ENCODE measurements around the gene PFKP. TPM values are rescaled to one million over a fixed set of nuclear protein-coding genes. Genes with fewer than 3 reads are reported as not detected.
A peak's percentile ranks its signal among the peaks of the same experiment; 100 is the strongest.

The PFKP gene
- polyA plus RNA-seq, 2 of the 4 experiments (the other 2 are of a cell fraction) = 164 to 279 TPM

- no peaks in the 10 kb centered on the region for H3K9me3 ChIP-seq
- 89% methylated on average over 10 of the region's 10 CpGs for WGBS (ENCODE audit: missing lambda C conversion rate)
- FAIRE-seq = no peak
- CTCF ChIA-PET = interaction anchor here (1.1 to 3.5 kb wide), 3 partner anchors 19 to 29 kb away, joined by 4 to 24 read pairs (median 6); no protein-coding TSS in a partner anchor
- no peak for DNase-seq (ENCODE audit: low read depth in 1 of 2, low spot score in 1 of 2)
- TF ChIP-seq GATA3 (IDR thresholded peaks at IDR 0.05; ENCODE audit: borderline replicate concordance) = no peak
- TF ChIP-seq ZNF302 (CRISPR knock-in tag; IDR thresholded peaks at IDR 0.05) = no peak
- TF ChIP-seq CBX8 (IDR thresholded peaks at IDR 0.05) = no peak
- TF ChIP-seq, protein P1, sequence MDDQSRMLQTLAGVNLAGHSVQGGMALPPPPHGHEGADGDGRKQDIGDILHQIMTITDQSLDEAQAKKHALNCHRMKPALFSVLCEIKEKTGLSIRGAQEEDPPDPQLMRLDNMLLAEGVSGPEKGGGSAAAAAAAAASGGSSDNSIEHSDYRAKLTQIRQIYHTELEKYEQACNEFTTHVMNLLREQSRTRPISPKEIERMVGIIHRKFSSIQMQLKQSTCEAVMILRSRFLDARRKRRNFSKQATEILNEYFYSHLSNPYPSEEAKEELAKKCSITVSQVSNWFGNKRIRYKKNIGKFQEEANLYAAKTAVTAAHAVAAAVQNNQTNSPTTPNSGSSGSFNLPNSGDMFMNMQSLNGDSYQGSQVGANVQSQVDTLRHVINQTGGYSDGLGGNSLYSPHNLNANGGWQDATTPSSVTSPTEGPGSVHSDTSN (IDR thresholded peaks at IDR 0.05) = no peak
- TF ChIP-seq JUNB (IDR thresholded peaks at IDR 0.05) = no peak
- TF ChIP-seq JUN (IDR thresholded peaks at IDR 0.05) = no peak
- TF ChIP-seq HOXB5 (CRISPR knock-in tag; IDR thresholded peaks at IDR 0.05) = no peak
- no peak for TF ChIP-seq TFCP2L1 (CRISPR knock-in tag; IDR thresholded peaks at IDR 0.05)
- TF ChIP-seq RARB (CRISPR knock-in tag; IDR thresholded peaks at IDR 0.05) = no peak
- TF ChIP-seq POLR2AphosphoS2 (conservative IDR thresholded peaks at IDR 0.05; ENCODE audit: low read length) = no peak
- no peak for TF ChIP-seq CHD4 (IDR thresholded peaks at IDR 0.05; ENCODE audit: borderline replicate concordance)
- no peak for TF ChIP-seq CBX2 (IDR thresholded peaks at IDR 0.05; ENCODE audit: borderline replicate concordance, low read depth)
- no peak for TF ChIP-seq ZSCAN20 (CRISPR knock-in tag; IDR thresholded peaks at IDR 0.05)
- no peak for TF ChIP-seq BCL3 (IDR thresholded peaks at IDR 0.05)
- peak overlapping the region; percentile 94 for H3K4me2 ChIP-seq
- POLR2A ChIA-PET = interaction anchor here (1.4 to 2.0 kb wide), 2 partner anchors 18 kb away, joined by 4 to 17 read pairs; no protein-coding TSS in a partner anchor
- no peak for ATAC-seq
- no peak overlapping the region for H3K4me3 ChIP-seq
- H3K4me1 ChIP-seq = peaks cover 84% of the 10 kb centered on the region
- peak overlapping the region; percentile 57 to 96; a peak in 4 of 6 replicates for H3K27ac ChIP-seq
These were observed 5.5 kb downstream of the PFKP start for GRCh38 chr10:3072641-3073360.

DNA sequence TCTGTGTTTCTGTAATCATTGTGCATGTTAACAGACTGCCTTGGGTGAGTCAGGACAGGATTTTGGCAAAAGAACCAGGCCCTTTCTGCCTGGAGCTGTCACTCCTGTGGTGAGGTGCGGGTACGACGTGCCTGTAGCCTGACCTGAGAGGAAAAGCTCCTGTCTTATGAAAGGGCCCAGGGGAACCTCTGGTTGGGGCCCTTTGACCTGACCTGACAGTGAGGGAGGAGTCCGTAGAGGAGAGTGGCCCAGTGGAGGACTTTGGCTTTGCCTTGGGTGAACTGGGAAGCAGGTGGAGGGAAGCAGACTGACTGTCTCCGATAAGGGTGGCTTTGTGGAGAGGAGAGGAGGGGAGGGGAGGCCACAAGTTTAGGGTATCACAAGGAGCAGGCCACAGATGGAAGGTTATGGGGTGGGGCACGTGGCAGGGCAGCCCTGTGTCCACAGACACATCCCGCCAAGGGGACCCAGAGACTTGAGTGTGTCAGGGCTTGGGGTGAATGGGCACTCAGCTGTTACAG, 6.9 kb downstream of the PFKP start:
- Histone ChIP-seq H3K4me1 (peaks cover 93% of the 10 kb centered on the region), H3K4me2 (peak overlapping the region; percentile 94; the same call in 2 of the 3 replicates), H3K9me3 (no peaks in the 10 kb centered on the region), H3K27ac (peak overlapping the region in 1 of 2 experiments; percentile 96; a peak in 3 of 6 replicates), H3K4me3 (no peak overlapping the region)
- ATAC-seq (no peak; a peak in 1 of 6 replicates), FAIRE-seq (no peak), DNase-seq (ENCODE audit: low read depth in 1 of 2, low spot score in 1 of 2) (no peak)
- WGBS (ENCODE audit: missing lambda C conversion rate) = 75% methylated on average over 7 of the region's 7 CpGs
- TF ChIP-seq FOSL2 (IDR thresholded peaks at IDR 0.05) (no peak), FOSL2 (CRISPR knock-in tag; IDR thresholded peaks at IDR 0.05) (no peak), RAD21 (conservative IDR thresholded peaks at IDR 0.05 in 1 of 2, IDR thresholded peaks at IDR 0.05 in 1 of 2) (no peak)
- CTCF ChIA-PET = interaction anchor here (1.0 kb wide), 1 partner anchor 47 kb away, joined by 3 read pairs; no protein-coding TSS in a partner anchor
- POLR2A ChIA-PET = interaction anchor here (1.4 kb wide), 1 partner anchor 17 kb away, joined by 4 read pairs; no protein-coding TSS in a partner anchor

DNA sequence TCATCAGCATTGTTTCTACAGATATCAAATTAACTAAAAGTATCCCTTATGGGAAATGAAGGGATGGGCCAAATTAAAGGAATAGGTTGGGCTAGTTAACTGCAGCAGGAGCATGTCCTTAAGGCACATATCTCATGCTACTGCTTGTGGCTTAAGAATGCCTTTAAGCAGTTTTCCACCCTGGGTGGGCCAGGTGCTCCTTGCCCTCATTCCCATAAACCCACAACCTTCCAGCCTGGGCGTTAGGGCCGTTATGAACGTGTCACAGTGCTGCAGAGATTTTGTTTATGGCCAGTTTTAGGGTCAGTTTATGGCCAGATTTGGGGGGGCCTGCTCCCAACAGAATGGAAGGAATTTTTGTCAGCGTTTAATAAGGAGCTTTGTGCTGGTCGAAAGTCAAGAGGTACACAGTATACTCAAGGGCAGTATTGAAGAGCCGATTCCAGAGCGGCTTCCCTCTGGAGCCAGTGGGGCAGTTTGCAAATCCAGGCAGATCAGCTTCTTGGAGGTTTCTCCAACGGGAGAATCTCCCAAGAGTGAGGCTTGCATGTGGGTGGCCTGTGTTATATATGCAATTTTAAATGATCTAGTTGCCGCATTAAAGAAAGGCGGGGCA, 7.7 kb downstream of the PFKP start:
- POLR2A ChIA-PET = interaction anchor here (1.9 kb wide), 1 partner anchor 21 kb away, joined by 12 read pairs; no protein-coding TSS in a partner anchor
- WGBS (ENCODE audit: missing lambda C conversion rate) = 70% methylated on average over 10 of the region's 10 CpGs

More for the DNA sequence above, 7.7 kb downstream of the PFKP start:
- ATAC-seq (no peak), FAIRE-seq (no peak), DNase-seq (ENCODE audit: low read depth in 1 of 2, low spot score in 1 of 2) (no peak)
- Histone ChIP-seq H3K27ac (peak overlapping the region in 1 of 2 experiments; percentile 55; a peak in 2 of 6 replicates), H3K9me3 (no peaks in the 10 kb centered on the region), H3K4me1 (peaks cover 92% of the 10 kb centered on the region), H3K4me2 (no peak overlapping the region), H3K4me3 (no peak overlapping the region)
- TF ChIP-seq NR3C1 (IDR thresholded peaks at IDR 0.05) = no peak
- TF ChIP-seq, protein P2, sequence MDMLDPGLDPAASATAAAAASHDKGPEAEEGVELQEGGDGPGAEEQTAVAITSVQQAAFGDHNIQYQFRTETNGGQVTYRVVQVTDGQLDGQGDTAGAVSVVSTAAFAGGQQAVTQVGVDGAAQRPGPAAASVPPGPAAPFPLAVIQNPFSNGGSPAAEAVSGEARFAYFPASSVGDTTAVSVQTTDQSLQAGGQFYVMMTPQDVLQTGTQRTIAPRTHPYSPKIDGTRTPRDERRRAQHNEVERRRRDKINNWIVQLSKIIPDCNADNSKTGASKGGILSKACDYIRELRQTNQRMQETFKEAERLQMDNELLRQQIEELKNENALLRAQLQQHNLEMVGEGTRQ (IDR thresholded peaks at IDR 0.05) = no peak
- TF ChIP-seq CHD4 (IDR thresholded peaks at IDR 0.05; ENCODE audit: borderline replicate concordance) = no peak
- TF ChIP-seq ESRRA (IDR thresholded peaks at IDR 0.05; ENCODE audit: borderline replicate concordance, low read length) = no peak
- TF ChIP-seq BHLHE40 (IDR thresholded peaks at IDR 0.05; ENCODE audit: low read depth, low read length) = no peak
- TF ChIP-seq HOXB13 (CRISPR knock-in tag; IDR thresholded peaks at IDR 0.05; ENCODE audit: low read depth) = no peak
- no peak for TF ChIP-seq EHMT2 (IDR thresholded peaks at IDR 0.05; ENCODE audit: low read depth)
- no peak for TF ChIP-seq FOSB (CRISPR knock-in tag; IDR thresholded peaks at IDR 0.05)
- CTCF ChIA-PET = interaction anchor here (1.0 to 2.0 kb wide), 2 partner anchors 31 to 46 kb away, joined by 3 to 5 read pairs; no protein-coding TSS in a partner anchor

All from A549 (cell line).